ENCODE data around the gene ERCC1. TPM values are rescaled to one million over a fixed set of nuclear protein-coding genes. Genes with fewer than 3 reads are reported as not detected.

Gene ERCC1
- total and polyA plus RNA-seq, 2 of the 13 experiments (the other 11 are each of a cell fraction or from before 2014, with no cell fraction given), result 40.0 to 66.4 TPM

GRCh38 chr19:45424191-45425058 lies 708 bp upstream of the ERCC1 start (continued):
- TF ChIP-seq SOX13 (IDR thresholded peaks at IDR 0.05) (no peak), SOX13 (CRISPR knock-in tag; conservative IDR thresholded peaks at IDR 0.05 in 1 of 2, IDR thresholded peaks at IDR 0.05 in 1 of 2) (peak in 1 of 2 experiments; percentile 16; a peak in 1 of 4 replicates), PRDM4 (CRISPR knock-in tag; IDR thresholded peaks at IDR 0.05; ENCODE audit: borderline replicate concordance) (no peak), HNRNPK (IDR thresholded peaks at IDR 0.05; ENCODE audit: low read depth, low read length, poor library complexity, severe bottlenecking) (no peak), KLF12 (CRISPR knock-in tag; IDR thresholded peaks at IDR 0.05; ENCODE audit: borderline replicate concordance) (no peak), IRF2 (CRISPR knock-in tag; IDR thresholded peaks at IDR 0.05) (no peak; the same call in none of the 2 replicates), RBM22 (optimal IDR thresholded peaks at IDR 0.05; ENCODE audit: low read length) (peak; percentile 68), E2F5 (CRISPR knock-in tag; conservative IDR thresholded peaks at IDR 0.05) (no peak), ZNF691 (CRISPR knock-in tag; IDR thresholded peaks at IDR 0.05; ENCODE audit: borderline replicate concordance, low read depth) (peak; percentile 35; the same call in 1 of the 2 replicates), TRIM24 (CRISPR knock-in tag; IDR thresholded peaks at IDR 0.05) (no peak), JUN (CRISPR knock-in tag; IDR thresholded peaks at IDR 0.05) (no peak), KLF16 (CRISPR knock-in tag; IDR thresholded peaks at IDR 0.05) (peak in 1 of 2 experiments; percentile 39; a peak in 1 of 4 replicates), GATAD1 (CRISPR knock-in tag; IDR thresholded peaks at IDR 0.05) (no peak), ZNF605 (CRISPR knock-in tag; IDR thresholded peaks at IDR 0.05) (0 out of 2 replicates have a peak, but pooled peaks have one; percentile 25)
- TF ChIP-seq, protein P1, sequence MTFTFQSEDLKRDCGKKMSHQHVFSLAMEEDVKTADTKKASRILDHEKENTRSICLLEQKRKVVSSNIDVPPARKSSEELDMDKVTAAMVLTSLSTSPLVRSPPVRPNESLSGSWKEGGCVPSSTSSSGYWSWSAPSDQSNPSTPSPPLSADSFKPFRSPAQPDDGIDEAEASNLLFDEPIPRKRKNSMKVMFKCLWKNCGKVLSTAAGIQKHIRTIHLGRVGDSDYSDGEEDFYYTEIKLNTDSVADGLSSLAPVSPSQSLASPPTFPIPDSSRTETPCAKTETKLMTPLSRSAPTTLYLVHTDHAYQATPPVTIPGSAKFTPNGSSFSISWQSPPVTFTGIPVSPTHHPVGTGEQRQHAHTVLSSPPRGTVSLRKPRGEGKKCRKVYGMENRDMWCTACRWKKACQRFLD (CRISPR knock-in tag; IDR thresholded peaks at IDR 0.05; ENCODE audit: borderline replicate concordance), result no peak
- TF ChIP-seq, protein P2, sequence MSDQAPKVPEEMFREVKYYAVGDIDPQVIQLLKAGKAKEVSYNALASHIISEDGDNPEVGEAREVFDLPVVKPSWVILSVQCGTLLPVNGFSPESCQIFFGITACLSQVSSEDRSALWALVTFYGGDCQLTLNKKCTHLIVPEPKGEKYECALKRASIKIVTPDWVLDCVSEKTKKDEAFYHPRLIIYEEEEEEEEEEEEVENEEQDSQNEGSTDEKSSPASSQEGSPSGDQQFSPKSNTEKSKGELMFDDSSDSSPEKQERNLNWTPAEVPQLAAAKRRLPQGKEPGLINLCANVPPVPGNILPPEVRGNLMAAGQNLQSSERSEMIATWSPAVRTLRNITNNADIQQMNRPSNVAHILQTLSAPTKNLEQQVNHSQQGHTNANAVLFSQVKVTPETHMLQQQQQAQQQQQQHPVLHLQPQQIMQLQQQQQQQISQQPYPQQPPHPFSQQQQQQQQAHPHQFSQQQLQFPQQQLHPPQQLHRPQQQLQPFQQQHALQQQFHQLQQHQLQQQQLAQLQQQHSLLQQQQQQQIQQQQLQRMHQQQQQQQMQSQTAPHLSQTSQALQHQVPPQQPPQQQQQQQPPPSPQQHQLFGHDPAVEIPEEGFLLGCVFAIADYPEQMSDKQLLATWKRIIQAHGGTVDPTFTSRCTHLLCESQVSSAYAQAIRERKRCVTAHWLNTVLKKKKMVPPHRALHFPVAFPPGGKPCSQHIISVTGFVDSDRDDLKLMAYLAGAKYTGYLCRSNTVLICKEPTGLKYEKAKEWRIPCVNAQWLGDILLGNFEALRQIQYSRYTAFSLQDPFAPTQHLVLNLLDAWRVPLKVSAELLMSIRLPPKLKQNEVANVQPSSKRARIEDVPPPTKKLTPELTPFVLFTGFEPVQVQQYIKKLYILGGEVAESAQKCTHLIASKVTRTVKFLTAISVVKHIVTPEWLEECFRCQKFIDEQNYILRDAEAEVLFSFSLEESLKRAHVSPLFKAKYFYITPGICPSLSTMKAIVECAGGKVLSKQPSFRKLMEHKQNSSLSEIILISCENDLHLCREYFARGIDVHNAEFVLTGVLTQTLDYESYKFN (CRISPR knock-in tag; conservative IDR thresholded peaks at IDR 0.05), result peak; percentile 45; the same call in 1 of the 2 replicates
- TF ChIP-seq, protein P3, sequence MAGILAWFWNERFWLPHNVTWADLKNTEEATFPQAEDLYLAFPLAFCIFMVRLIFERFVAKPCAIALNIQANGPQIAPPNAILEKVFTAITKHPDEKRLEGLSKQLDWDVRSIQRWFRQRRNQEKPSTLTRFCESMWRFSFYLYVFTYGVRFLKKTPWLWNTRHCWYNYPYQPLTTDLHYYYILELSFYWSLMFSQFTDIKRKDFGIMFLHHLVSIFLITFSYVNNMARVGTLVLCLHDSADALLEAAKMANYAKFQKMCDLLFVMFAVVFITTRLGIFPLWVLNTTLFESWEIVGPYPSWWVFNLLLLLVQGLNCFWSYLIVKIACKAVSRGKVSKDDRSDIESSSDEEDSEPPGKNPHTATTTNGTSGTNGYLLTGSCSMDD (CRISPR knock-in tag; IDR thresholded peaks at IDR 0.05), result no peak
